ENCODE data around the gene ATP10A. TPM values are rescaled to one million over a fixed set of nuclear protein-coding genes. Genes with fewer than 3 reads are reported as not detected.

Gene ATP10A
- total and polyA plus RNA-seq, 2 of the 8 experiments (the other 6 are each of a cell fraction or from before 2014, with no cell fraction given) = 2.0 to 2.8 TPM

- Histone ChIP-seq H2BK5ac (ENCODE audit: low read depth, low read length) (no peak overlapping the region; the same call in 1 of the 2 replicates), H3K79me2 (ENCODE audit: control insufficient read depth in 1 of 2, insufficient read depth in 2 of 2, low read length in 2 of 2) (no peaks in the 10 kb centered on the region), H4K5ac (ENCODE audit: insufficient read length, low read depth, low read length) (no peak overlapping the region), H2AK5ac (ENCODE audit: low read depth, low read length) (no peak overlapping the region), H3K9me3 (ENCODE audit: insufficient read depth in 2 of 2, low read depth in 1 of 2, low read length in 1 of 2) (no peaks in the 10 kb centered on the region), H4K91ac (replicated peaks; ENCODE audit: insufficient read length, low read length) (no peak overlapping the region), H3K4me2 (ENCODE audit: insufficient read depth in 1 of 2, low read depth in 2 of 2, low read length in 2 of 2) (peak overlapping the region; percentile 79 to 82), H3K23ac (ENCODE audit: insufficient read length) (no peak overlapping the region), H3K14ac (ENCODE audit: insufficient read length) (no peak overlapping the region), H2BK20ac (ENCODE audit: low read length) (no peak overlapping the region), H3K36me3 (ENCODE audit: control insufficient read depth in 2 of 4, insufficient read depth in 4 of 4, low read length in 3 of 4) (no peaks in the 10 kb centered on the region), H3K18ac (ENCODE audit: extremely low read depth, low read length) (no peak overlapping the region; the same call in none of the 2 replicates), H3K27me3 (replicated peaks in 1 of 4; ENCODE audit: control insufficient read depth in 3 of 4, extremely low read depth in 1 of 4, insufficient read depth in 3 of 4, low read length in 3 of 4) (peaks cover 7 to 46% (median 37%) of the 10 kb centered on the region in 4 experiments), H3K4ac (replicated peaks; ENCODE audit: insufficient read length, low read depth, low read length) (no peak overlapping the region), H2BK12ac (ENCODE audit: low read depth, low read length) (no peak overlapping the region; the same call in 1 of the 2 replicates), H3K9ac (replicated peaks in 1 of 4; ENCODE audit: extremely low read depth in 1 of 4, low read depth in 3 of 4, low read length in 3 of 4) (no peak overlapping the region; a peak in 1 of 7 replicates), H3K27ac (ENCODE audit: low read depth, low read length) (no peak overlapping the region), H3K4me3 (ENCODE audit: extremely low read depth in 1 of 4, insufficient read depth in 2 of 4, low read depth in 3 of 4, low read length in 4 of 4) (peak overlapping the region; percentile 38 to 70 (median 56)), H4K20me1 (replicated peaks in 1 of 2; ENCODE audit: control insufficient read depth in 1 of 2, insufficient read depth in 2 of 2, low read length in 2 of 2) (no peaks in the 10 kb centered on the region), H3K23me2 (ENCODE audit: low read depth, low read length) (peaks cover 12% of the 10 kb centered on the region; the same call in 1 of the 2 replicates), H2BK120ac (replicated peaks; ENCODE audit: low read depth, low read length) (no peak overlapping the region), H3K79me1 (ENCODE audit: low read depth, low read length) (no peaks in the 10 kb centered on the region), H3K4me1 (replicated peaks in 1 of 4; ENCODE audit: control insufficient read depth in 3 of 4, insufficient read depth in 4 of 4, low read length in 3 of 4) (peaks cover 0 to 13% (median 8%) of the 10 kb centered on the region in 4 experiments; a peak in 6 of 7 replicates), H2BK15ac (ENCODE audit: low read length) (no peak overlapping the region; the same call in 1 of the 2 replicates), H3K56ac (replicated peaks; ENCODE audit: insufficient read length, low read depth, low read length) (no peak overlapping the region), H4K8ac (ENCODE audit: extremely low read depth, insufficient read depth, low read length) (no peak overlapping the region; the same call in 1 of the 2 replicates), H2AFZ (ENCODE audit: low read length) (no peak overlapping the region)
- ChIA-PET CTCF (ENCODE audit: partially characterized antibody) (interaction anchor here (1.0 to 1.2 kb wide), 2 partner anchors 72 to 1001 kb away, joined by 3 read pairs; no protein-coding TSS in a partner anchor), POLR2A (ENCODE audit: partially characterized antibody) (interaction anchor here (1.3 kb wide), 1 partner anchor 8 kb away, joined by 3 read pairs; no protein-coding TSS in a partner anchor)
- FAIRE-seq (no peak), DNase-seq (ENCODE audit: low read depth in 1 of 2, low spot score in 2 of 2) (no peak)
- peak; percentile 78; the same call in 1 of the 2 replicates for TF ChIP-seq SUZ12 (IDR thresholded peaks at IDR 0.05; ENCODE audit: low read length)
- TF ChIP-seq KDM5A (IDR thresholded peaks at IDR 0.05; ENCODE audit: low read length) = no peak
- 34% methylated on average over 19 of the region's 19 CpGs; no CpG with 5 or more reads in 1 of the 2 experiments for WGBS, 2 experiments (ENCODE audit: extremely low coverage in 1 of 2, insufficient coverage in 1 of 2, insufficient read length in 1 of 2, insufficient replicate concordance in 2 of 2, low coverage in 1 of 2, low lambda C conversion rate in 2 of 2, missing lambda C conversion rate in 1 of 2)
These were observed 1.1 kb downstream of the ATP10A start for GRCh38 chr15:25862071-25862471.

Measured in H1 (cell line).